Hepatocyte (in vitro differentiated cells): ENCODE results near the gene CENPP.

ENCODE experiments used
- CTCF ChIP-seq: fragments of 200-600 bp; sonication (generic); IDR thresholded peaks from 2 replicates; pipeline ENCODE4 v1.5.1; 2016; ENCODE audit warnings: antibody characterized with exemption, mild to moderate bottlenecking; ENCODE audit not compliant: poor library complexity
- EZH2 ChIP-seq: fragments of 200-600 bp; sonication (generic); IDR thresholded peaks from 2 replicates; pipeline ENCODE4 v1.6.1; 2016; ENCODE audit warnings: antibody characterized with exemption, mild to moderate bottlenecking, borderline replicate concordance
- EZH2phosphoT487 ChIP-seq: fragments of 200-600 bp; sonication (generic); IDR thresholded peaks from one replicate; pipeline ENCODE4 v1.6.1; 2018; ENCODE audit warnings: antibody characterized with exemption, mild to moderate bottlenecking, low read depth, moderate library complexity; ENCODE audit not compliant: unreplicated experiment, severe bottlenecking

GRCh38 chr9:92467041-92467440, 141.3 kb downstream of the CENPP start:
- TF ChIP-seq CTCF, result no peak
- no peak for TF ChIP-seq EZH2
- TF ChIP-seq EZH2phosphoT487, result no peak
